OCI-LY7 (cell line): ENCODE results near the gene CUEDC2.

Experiments used
- EZH2phosphoT487 ChIP-seq: fragments of 200-600 bp; sonication (generic); IDR thresholded peaks from 2 replicates; pipeline ENCODE4 v1.6.1; 2018; ENCODE audit warnings: low read depth, borderline replicate concordance, mild to moderate bottlenecking, mixed run types, antibody characterized with exemption, low read length, moderate library complexity, mixed read lengths
- TF ChIP-seq, protein P1 (sequence below): fragments of 200-600 bp; sonication (generic); conservative IDR thresholded peaks from 2 replicates; pipeline ENCODE4 v1.5.1; 2014; ENCODE audit warnings: mild to moderate bottlenecking, antibody characterized with exemption, low read length, moderate library complexity, mixed read lengths

GRCh38 chr10:102426803-102427287, 5.5 kb downstream of the CUEDC2 start:
- TF ChIP-seq, protein P1, sequence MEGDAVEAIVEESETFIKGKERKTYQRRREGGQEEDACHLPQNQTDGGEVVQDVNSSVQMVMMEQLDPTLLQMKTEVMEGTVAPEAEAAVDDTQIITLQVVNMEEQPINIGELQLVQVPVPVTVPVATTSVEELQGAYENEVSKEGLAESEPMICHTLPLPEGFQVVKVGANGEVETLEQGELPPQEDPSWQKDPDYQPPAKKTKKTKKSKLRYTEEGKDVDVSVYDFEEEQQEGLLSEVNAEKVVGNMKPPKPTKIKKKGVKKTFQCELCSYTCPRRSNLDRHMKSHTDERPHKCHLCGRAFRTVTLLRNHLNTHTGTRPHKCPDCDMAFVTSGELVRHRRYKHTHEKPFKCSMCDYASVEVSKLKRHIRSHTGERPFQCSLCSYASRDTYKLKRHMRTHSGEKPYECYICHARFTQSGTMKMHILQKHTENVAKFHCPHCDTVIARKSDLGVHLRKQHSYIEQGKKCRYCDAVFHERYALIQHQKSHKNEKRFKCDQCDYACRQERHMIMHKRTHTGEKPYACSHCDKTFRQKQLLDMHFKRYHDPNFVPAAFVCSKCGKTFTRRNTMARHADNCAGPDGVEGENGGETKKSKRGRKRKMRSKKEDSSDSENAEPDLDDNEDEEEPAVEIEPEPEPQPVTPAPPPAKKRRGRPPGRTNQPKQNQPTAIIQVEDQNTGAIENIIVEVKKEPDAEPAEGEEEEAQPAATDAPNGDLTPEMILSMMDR = no peak
- no peak for TF ChIP-seq EZH2phosphoT487
